ENCODE data around the gene EPM2A.

Gene EPM2A

GRCh38 chr6:145668844-145669243 lies 66.5 kb downstream of the EPM2A start:
- no peak for DNase-seq

- no peak for DNase-seq
Measured at GRCh38 chr6:145660676-145661075, 74.6 kb downstream of the EPM2A start.

GRCh38 chr6:145656128-145656527 lies 79.2 kb downstream of the EPM2A start:
- DNase-seq = no peak

- no peak for DNase-seq
Measured at GRCh38 chr6:145652572-145652971, 82.7 kb downstream of the EPM2A start.

- no peak for DNase-seq
Measured at GRCh38 chr6:145651988-145652387, 83.3 kb downstream of the EPM2A start.

- DNase-seq = no peak
Measured at GRCh38 chr6:145648149-145648548, 87.2 kb downstream of the EPM2A start.

GRCh38 chr6:145647602-145648001 lies 87.7 kb downstream of the EPM2A start:
- DNase-seq = no peak

GRCh38 chr6:145643760-145644159 lies 91.6 kb downstream of the EPM2A start:
- no peak for DNase-seq

GRCh38 chr6:145633981-145634627 lies 101.2 kb downstream of the EPM2A start:
- peak; percentile 80 for DNase-seq

- DNase-seq = no peak
Measured at GRCh38 chr6:145632971-145633370, 102.3 kb downstream of the EPM2A start.

- DNase-seq = no peak
Measured at GRCh38 chr6:145631374-145631773, 103.9 kb downstream of the EPM2A start.

- no peak for DNase-seq
Measured at GRCh38 chr6:145630598-145630997, 104.7 kb downstream of the EPM2A start.

GRCh38 chr6:145629478-145629877 lies 105.8 kb downstream of the EPM2A start:
- no peak for DNase-seq

GRCh38 chr6:145627451-145627850 lies 107.9 kb downstream of the EPM2A start:
- DNase-seq = no peak

- no peak for DNase-seq
Measured at GRCh38 chr6:145626857-145627256, 108.5 kb downstream of the EPM2A start.

- no peak for DNase-seq
Measured at GRCh38 chr6:145623231-145623630, 112.1 kb downstream of the EPM2A start.

GRCh38 chr6:145621776-145622175 lies 113.5 kb downstream of the EPM2A start:
- DNase-seq = no peak

- DNase-seq = no peak
Measured at GRCh38 chr6:145620088-145620487, 115.2 kb downstream of the EPM2A start.

- DNase-seq = no peak
Measured at GRCh38 chr6:145609521-145609920, 125.8 kb downstream of the EPM2A start.

- DNase-seq = no peak
Measured at GRCh38 chr6:145608850-145609249, 126.5 kb downstream of the EPM2A start.

- DNase-seq = no peak
Measured at GRCh38 chr6:145603991-145604390, 131.3 kb downstream of the EPM2A start.

- DNase-seq = no peak
Measured at GRCh38 chr6:145603424-145603833, 131.9 kb downstream of the EPM2A start.

GRCh38 chr6:145602726-145603326 lies 132.5 kb downstream of the EPM2A start:
- no peak for DNase-seq

GRCh38 chr6:145601397-145601796 lies 133.9 kb downstream of the EPM2A start:
- DNase-seq = no peak

GRCh38 chr6:145600299-145600698 lies 135.0 kb downstream of the EPM2A start:
- DNase-seq = no peak

All from activated CD8-positive, alpha-beta memory T cell treated with anti-CD3 and anti-CD28 coated beads, Interleukin-2, amount 50 U/mL, for 4 hours (primary cell).